NCI-H2196 treated with DMSO at 0.1 percent for 48 hours (cell line): ENCODE data around the gene OR5K4.
"Not testable (repeated sequence)": the region's sequence is repeated elsewhere in the genome, so short reads cannot be mapped to it uniquely, and the experiment has no call there.

ENCODE experiments used
- DNase-seq: peaks from one replicate; lab custom pipeline; 2025; ENCODE audit not compliant: unreplicated experiment; lab: John Stamatoyannopoulos, UW

OR5K4 gene

DNA sequence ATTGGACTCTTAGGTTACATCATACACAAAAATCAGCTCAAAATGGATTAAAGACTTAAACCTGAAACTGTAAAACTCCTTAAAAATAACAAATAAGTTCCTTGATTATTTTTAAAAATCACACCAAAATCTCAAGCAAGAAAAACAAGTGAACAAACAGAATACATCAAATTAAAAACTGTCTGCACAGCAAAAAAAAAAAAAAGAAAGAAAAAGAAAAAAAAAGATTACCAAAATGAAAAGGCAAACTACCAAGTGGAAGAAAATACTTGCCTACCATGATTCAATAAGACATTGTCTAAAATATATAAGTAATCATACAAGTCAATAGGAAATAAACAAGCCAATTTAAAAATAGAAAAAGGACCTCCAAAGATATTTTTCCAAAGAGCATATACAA is 17.5 kb downstream of the OR5K4 start:
- no peak for DNase-seq

DNA sequence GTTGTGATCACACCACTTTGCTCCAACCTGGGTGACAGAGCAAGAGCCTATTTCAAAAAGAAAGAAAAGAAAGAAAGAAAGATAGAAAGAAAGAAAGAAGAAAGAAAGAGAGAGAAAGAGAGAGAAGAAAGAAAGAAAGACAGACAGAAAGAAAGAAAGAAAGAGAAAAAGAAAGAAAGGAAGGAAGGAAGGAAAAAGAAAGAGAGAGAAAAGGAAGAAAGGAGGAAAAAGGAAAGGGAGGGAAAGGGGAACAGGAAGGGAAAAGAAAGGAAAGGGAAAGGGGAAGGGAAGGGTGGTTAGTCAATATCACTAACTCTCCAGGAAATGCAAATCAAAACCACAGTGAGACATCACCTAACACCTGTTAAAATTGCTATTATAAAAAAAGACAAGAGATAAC is 18.2 kb downstream of the OR5K4 start:
- no peak for DNase-seq

DNA sequence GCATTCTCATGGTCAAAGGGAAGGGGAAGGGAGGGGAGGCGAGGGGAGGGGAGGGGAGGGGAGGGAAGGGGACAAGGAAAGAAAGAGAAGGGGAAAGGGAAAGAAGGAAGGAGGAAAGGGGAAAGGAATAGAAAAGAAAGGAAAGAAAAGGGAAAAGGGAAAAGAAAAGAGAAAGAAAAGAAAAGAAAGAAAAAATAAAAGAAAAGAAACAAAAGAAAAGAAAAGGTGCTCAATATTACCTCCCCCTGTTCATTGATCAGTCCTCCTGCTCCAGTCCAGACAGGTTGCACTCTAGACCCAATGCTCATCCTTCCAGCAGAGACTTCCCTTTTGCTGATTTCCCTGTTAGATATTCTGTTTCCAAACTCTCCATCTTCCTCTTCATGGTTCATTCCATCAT is 18.8 kb downstream of the OR5K4 start:
- DNase-seq: no peak

DNA sequence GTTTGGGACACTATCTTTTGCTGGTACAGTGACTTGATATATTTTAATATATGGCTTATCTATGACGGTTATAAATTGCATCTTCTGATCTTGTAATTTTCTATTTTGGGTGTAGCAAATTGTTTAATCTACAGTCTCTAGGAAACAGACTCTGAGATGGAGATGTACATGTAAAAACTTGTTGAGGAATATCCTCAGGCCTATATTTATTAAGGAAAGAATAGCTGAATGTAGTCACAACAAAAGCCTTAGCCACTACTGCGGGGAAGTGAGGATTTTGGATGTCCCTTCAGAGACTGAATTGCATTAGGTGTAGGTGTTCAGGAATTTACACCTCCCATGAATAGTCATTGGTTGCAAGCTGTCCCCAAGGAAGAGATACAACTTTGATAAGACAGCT is 23.0 kb downstream of the OR5K4 start:
- no peak for DNase-seq

DNA sequence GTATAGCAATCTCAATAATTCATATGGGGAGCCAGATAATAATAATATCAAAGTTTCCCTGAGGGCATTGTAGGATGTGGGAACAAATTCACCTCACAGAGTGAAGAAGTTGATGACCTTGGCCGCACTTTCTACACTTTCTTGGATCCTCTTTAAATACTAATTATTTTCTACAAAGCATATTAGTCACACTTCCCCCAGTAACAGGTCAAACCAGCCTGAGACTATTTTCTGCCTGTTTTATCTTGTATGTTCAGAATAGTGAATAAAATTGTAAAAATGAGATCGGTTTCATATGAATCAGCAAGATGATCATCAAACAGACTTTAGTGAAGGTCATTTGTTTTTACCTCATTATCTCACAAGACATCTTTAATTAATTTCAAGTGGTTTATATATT is 34.5 kb downstream of the OR5K4 start:
- DNase-seq: no peak

DNA sequence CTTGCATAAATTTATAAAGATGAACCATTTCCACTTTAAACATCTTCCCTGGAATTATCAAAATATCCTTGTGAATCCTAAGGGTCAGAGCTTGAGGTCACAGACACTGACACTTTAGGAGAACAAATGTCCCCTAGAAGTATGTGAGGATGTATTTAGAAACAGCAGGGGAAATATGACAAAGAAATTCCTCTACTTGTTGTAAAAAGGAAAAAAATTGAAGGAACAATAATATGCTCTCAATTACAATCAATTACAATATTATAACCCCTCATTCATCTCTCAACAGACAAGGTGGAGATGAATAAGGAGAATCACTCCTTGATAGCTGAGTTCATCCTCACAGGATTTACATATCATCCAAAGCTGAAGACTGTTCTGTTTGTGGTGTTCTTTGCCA is 36.7 kb downstream of the OR5K4 start, which contains the start of gene OR5K3:
TSS of gene OR5K3 (plus strand) at position 301 of the 400 bp plus-strand sequence. CDS start at position 301, 0 bp downstream.
- no peak for DNase-seq

DNA sequence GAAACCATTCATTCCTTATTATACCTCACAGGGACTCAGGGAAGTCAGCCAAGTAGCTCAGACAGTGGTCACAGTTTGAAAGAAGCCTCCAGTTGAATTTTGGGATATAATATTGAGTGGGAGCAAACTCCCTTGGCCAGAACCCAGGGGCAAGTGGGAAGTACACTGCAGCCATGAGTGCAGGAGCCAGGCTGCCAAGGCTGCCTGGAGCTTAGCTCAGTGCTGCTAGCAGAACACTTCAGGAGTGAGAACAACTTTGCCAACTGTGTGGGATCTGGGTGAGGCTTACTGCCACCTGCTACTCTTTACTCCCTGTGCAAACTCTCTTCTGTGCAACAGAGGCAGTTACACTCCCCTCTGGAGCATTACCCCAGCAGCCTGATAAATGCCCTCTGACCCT is 41.4 kb downstream of the OR5K4 start:
- DNase-seq: no peak

DNA sequence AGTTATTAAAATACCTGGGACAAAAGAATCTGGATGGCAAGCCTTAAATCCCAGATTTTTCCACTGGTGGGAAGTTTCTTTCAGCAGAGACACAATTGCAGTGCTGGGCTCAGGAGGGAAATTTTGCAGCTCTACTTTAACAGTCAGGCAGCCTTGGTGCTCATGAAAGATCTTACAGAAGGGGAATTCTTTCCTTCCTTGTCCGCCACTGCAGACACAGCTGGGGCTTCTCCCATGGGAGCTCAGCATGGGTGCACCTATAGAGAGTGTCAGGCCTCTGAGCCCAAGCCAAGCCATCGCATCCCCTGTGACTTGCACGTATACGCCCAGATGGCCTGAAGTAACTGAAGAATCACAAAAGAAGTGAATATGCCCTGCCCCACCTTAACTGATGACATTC is 42.8 kb downstream of the OR5K4 start:
- not testable (repeated sequence) for DNase-seq

DNA sequence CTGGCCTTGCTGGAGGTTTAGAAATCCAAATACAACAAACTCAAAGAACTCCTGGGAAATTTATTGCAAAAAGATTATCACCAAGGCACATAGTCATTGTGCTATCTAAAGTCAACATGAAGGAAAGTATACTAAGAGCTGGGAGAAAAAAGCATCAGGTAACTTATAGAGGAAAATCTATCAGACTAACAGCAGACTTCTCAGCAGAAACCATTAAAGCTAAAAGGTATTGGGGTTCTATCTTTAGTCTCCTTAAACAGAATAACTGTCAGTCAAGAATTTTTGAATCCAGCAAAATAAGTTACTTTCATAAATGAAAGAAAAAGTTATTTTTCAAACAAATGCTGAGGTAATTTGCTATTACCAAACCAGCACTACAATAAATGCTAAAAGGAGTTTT is 44.9 kb downstream of the OR5K4 start:
- DNase-seq: no peak

DNA sequence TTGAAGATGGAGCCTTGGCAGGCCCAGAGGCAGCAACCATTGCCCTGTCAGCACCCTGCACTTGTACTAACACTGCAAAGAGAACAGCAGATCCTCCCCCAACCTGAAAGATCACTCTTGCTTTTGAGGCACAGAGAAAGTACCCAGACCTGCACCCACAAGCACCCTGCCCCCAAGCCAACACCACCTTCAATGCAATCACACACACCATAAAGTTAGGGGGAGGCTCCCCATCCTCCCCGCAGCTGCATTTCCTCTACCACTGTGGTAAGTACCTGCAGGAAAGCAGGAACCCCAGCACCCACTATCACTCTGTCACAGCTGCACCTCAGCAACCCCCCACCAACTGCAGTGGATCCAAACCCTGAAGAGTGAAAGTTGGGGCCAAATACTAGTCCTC is 48.9 kb downstream of the OR5K4 start:
- DNase-seq: no peak

DNA sequence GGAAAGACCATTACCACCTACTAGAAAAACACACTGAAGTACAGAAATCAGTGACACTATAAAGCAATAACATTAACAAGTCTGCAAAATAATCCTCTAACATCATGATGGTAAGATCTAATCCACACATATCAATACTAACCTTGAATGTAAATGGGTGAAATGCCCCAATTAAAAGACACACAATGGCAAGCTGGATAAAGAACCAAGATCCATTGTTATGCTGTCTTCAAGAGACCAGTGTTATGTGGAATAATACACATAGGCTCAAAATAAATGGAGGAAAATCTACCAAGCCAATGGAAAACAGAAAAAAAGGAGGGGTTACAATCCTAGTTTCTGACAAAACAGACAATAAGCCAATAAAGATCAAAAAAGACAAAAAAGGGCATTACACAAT is 50.4 kb downstream of the OR5K4 start:
- no peak for DNase-seq
